ENCODE measurements around the gene ALG5.

Gene ALG5

DNA sequence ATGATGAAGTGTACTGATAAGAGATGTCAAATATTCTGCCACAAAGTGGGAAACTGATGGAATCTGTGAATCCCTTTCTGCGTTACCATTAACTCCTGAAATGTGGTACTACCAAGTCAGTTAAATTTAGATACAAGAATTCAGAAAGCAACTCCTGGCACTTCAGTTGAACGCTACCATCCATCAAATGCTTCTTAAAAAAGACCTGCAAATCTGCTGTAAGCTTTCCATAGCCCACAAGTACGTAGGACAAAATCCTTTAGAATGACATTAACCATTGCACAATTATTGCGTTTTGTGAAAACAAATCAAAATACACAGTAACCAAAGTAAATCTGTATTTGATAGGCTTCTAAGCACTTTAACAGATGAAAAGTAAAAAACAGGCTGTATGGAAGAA is 84.5 kb downstream of the ALG5 start:
- Histone ChIP-seq H3K27ac (replicated peaks; ENCODE audit: low read length) (no peak overlapping the region), H3K18ac (ENCODE audit: low read length) (no peak overlapping the region), H3K27me3 (ENCODE audit: control insufficient read depth in 3 of 3, insufficient read depth in 3 of 3, low read depth in 1 of 3, low read length in 3 of 3) (peaks cover 0 to 7% (median 5%) of the 10 kb centered on the region in 3 experiments), H2BK12ac (ENCODE audit: low read length) (no peak overlapping the region), H3K4ac (ENCODE audit: low read length) (no peak overlapping the region), H3K9me3 (replicated peaks in 1 of 2; ENCODE audit: control insufficient read depth in 2 of 2, insufficient read depth in 1 of 2, low read depth in 1 of 2, low read length in 2 of 2) (no peaks in the 10 kb centered on the region), H3K23ac (ENCODE audit: low read depth, low read length, poor library complexity) (no peak overlapping the region), H3K79me1 (ENCODE audit: low read depth, low read length) (no peaks in the 10 kb centered on the region), H3K4me3 (ENCODE audit: low read length in 2 of 2) (no peak overlapping the region), H2BK15ac (ENCODE audit: low read length) (no peak overlapping the region), H3K4me1 (ENCODE audit: control insufficient read depth in 2 of 2, insufficient read depth in 1 of 2, low read depth in 1 of 2, low read length in 2 of 2) (peaks cover 2 to 24% of the 10 kb centered on the region in 2 donors), H2AK5ac (ENCODE audit: low read depth, low read length) (no peak overlapping the region), H3K14ac (ENCODE audit: low read length) (no peak overlapping the region), H3K36me3 (replicated peaks in 1 of 2; ENCODE audit: control insufficient read depth in 2 of 2, insufficient read depth in 2 of 2, low read length in 2 of 2) (no peaks in the 10 kb centered on the region), H3K9ac (ENCODE audit: low read depth, low read length, poor library complexity) (no peak overlapping the region), H4K8ac (ENCODE audit: low read depth, low read length) (no peak overlapping the region), H3K4me2 (ENCODE audit: insufficient read depth, low read length, poor library complexity, severe bottlenecking) (no peak overlapping the region), H2BK5ac (ENCODE audit: low read length) (no peak overlapping the region), H2BK120ac (ENCODE audit: low read depth, low read length) (no peak overlapping the region), H2AFZ (ENCODE audit: low read length) (no peak overlapping the region), H4K91ac (ENCODE audit: low read depth, low read length, poor library complexity) (no peak overlapping the region)
- WGBS, 2 donors (ENCODE audit: extremely low coverage in 2 of 2, insufficient read length in 2 of 2, insufficient replicate concordance in 1 of 2) = no CpG with 5 or more reads among the region's 4 CpGs
- no peak for DNase-seq (ENCODE audit: low spot score)

DNA sequence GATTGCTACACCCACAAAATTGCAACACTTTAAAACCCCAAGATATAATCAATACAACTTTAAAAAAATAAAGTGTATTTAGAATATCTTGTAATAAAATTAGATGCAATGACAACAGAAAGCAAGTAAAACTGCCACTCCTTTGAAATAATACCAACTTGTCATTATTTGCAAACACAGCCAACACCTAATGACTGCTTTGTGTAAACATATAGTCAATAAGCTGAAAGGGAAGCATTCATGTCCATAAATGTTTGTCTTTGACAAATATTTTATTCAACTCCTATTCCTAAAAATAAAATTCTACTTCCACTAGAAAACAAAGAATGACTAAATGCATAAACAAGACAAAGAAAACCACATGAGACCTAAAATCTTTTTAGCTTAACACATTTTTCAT is 85.7 kb downstream of the ALG5 start:
- Histone ChIP-seq H2BK12ac (ENCODE audit: low read length) (no peak overlapping the region), H3K4me1 (ENCODE audit: control insufficient read depth in 2 of 2, insufficient read depth in 1 of 2, low read depth in 1 of 2, low read length in 2 of 2) (peaks cover 0 to 18% of the 10 kb centered on the region in 2 donors), H2BK120ac (ENCODE audit: low read depth, low read length) (no peak overlapping the region), H2BK5ac (ENCODE audit: low read length) (no peak overlapping the region), H4K8ac (ENCODE audit: low read depth, low read length) (no peak overlapping the region), H3K27me3 (ENCODE audit: control insufficient read depth in 3 of 3, insufficient read depth in 3 of 3, low read depth in 1 of 3, low read length in 3 of 3) (peaks cover 0 to 2% (median 0%) of the 10 kb centered on the region in 3 experiments), H3K4ac (ENCODE audit: low read length) (no peak overlapping the region), H3K23ac (ENCODE audit: low read depth, low read length, poor library complexity) (no peak overlapping the region), H3K4me2 (ENCODE audit: insufficient read depth, low read length, poor library complexity, severe bottlenecking) (no peak overlapping the region), H3K9me3 (replicated peaks in 1 of 2; ENCODE audit: control insufficient read depth in 2 of 2, insufficient read depth in 1 of 2, low read depth in 1 of 2, low read length in 2 of 2) (no peaks in the 10 kb centered on the region), H4K91ac (ENCODE audit: low read depth, low read length, poor library complexity) (no peak overlapping the region), H3K79me1 (ENCODE audit: low read depth, low read length) (no peaks in the 10 kb centered on the region), H2AK5ac (ENCODE audit: low read depth, low read length) (no peak overlapping the region), H2AFZ (ENCODE audit: low read length) (peak overlapping the region; percentile 64), H3K9ac (ENCODE audit: low read depth, low read length, poor library complexity) (no peak overlapping the region), H3K14ac (ENCODE audit: low read length) (no peak overlapping the region), H3K27ac (replicated peaks; ENCODE audit: low read length) (no peak overlapping the region), H3K18ac (ENCODE audit: low read length) (no peak overlapping the region), H2BK15ac (ENCODE audit: low read length) (no peak overlapping the region), H3K4me3 (ENCODE audit: low read length in 2 of 2) (no peak overlapping the region), H3K36me3 (replicated peaks in 1 of 2; ENCODE audit: control insufficient read depth in 2 of 2, insufficient read depth in 2 of 2, low read length in 2 of 2) (no peaks in the 10 kb centered on the region)
- no peak for DNase-seq (ENCODE audit: low spot score)

DNA sequence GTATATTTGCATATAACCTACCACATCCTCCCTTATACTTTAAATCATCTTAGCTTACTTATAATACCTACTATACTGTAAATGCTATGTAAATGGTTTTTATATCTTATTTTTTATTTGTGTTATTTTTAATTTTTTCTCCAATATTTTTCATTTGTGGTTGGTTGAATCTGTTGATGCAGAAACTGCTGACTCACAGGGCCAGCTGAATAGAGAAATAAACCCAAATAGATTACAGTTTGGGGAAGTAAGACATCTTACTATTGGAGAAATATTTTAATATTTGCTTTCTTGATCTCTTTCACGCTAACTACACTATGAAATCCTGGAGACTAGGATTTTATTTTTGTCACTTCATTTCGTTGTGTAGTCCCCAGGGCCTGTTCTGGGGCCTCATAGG is 86.2 kb downstream of the ALG5 start:
- no peak overlapping the region for H2BK12ac ChIP-seq (ENCODE audit: low read length)
- no peak overlapping the region for H2BK15ac ChIP-seq (ENCODE audit: low read length)
- no peak overlapping the region for H3K4ac ChIP-seq (ENCODE audit: low read length)
- H3K27ac ChIP-seq (replicated peaks; ENCODE audit: low read length) = no peak overlapping the region
- no peaks in the 10 kb centered on the region for H3K9me3 ChIP-seq (replicated peaks in 1 of 2; ENCODE audit: control insufficient read depth in 2 of 2, insufficient read depth in 1 of 2, low read depth in 1 of 2, low read length in 2 of 2)
- H3K18ac ChIP-seq (ENCODE audit: low read length) = no peak overlapping the region
- no peaks in the 10 kb centered on the region for H3K36me3 ChIP-seq (replicated peaks in 1 of 2; ENCODE audit: control insufficient read depth in 2 of 2, insufficient read depth in 2 of 2, low read length in 2 of 2)
- H2AFZ ChIP-seq (ENCODE audit: low read length) = peak overlapping the region; percentile 64
- H2BK120ac ChIP-seq (ENCODE audit: low read depth, low read length) = no peak overlapping the region
- H3K23ac ChIP-seq (ENCODE audit: low read depth, low read length, poor library complexity) = no peak overlapping the region
- H3K79me1 ChIP-seq (ENCODE audit: low read depth, low read length) = no peaks in the 10 kb centered on the region
- H2BK5ac ChIP-seq (ENCODE audit: low read length) = no peak overlapping the region
- no peak overlapping the region for H3K4me2 ChIP-seq (ENCODE audit: insufficient read depth, low read length, poor library complexity, severe bottlenecking)
- H4K8ac ChIP-seq (ENCODE audit: low read depth, low read length) = no peak overlapping the region
- H3K9ac ChIP-seq (ENCODE audit: low read depth, low read length, poor library complexity) = no peak overlapping the region
- no peaks in the 10 kb centered on the region for H3K27me3 ChIP-seq (ENCODE audit: control insufficient read depth in 3 of 3, insufficient read depth in 3 of 3, low read depth in 1 of 3, low read length in 3 of 3)
- H4K91ac ChIP-seq (ENCODE audit: low read depth, low read length, poor library complexity) = no peak overlapping the region
- peaks cover 0 to 13% of the 10 kb centered on the region in 2 donors for H3K4me1 ChIP-seq (ENCODE audit: control insufficient read depth in 2 of 2, insufficient read depth in 1 of 2, low read depth in 1 of 2, low read length in 2 of 2)
- no peak for DNase-seq (ENCODE audit: low spot score)
- H3K4me3 ChIP-seq (ENCODE audit: low read length in 2 of 2) = no peak overlapping the region
- no peak overlapping the region for H3K14ac ChIP-seq (ENCODE audit: low read length)
- no CpG with 5 or more reads among the region's 2 CpGs for WGBS, 2 donors (ENCODE audit: extremely low coverage in 2 of 2, insufficient read length in 2 of 2, insufficient replicate concordance in 1 of 2)
- no peak overlapping the region for H2AK5ac ChIP-seq (ENCODE audit: low read depth, low read length)

DNA sequence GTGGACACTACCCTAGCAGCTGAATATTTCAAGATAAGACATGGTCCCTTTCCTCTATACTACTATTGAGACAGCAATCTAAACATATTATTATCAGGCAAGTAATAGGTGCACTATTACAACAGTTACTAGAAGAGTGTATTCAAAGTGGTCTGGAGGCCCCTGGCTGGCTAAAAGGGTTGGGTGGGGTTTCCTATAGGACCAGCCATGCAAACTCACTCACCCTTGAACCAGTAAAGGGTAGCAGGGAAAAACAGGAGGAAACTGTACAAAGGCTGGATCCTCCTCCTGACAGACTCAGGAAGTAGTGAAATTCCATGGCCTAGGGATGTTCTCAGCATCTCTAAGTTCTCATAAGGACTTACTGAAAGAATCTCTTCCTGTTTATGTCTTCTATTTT is 86.8 kb downstream of the ALG5 start:
- Histone ChIP-seq H3K4me3 (ENCODE audit: low read length in 2 of 2) (no peak overlapping the region), H3K9ac (ENCODE audit: low read depth, low read length, poor library complexity) (no peak overlapping the region), H3K79me1 (ENCODE audit: low read depth, low read length) (no peaks in the 10 kb centered on the region), H4K8ac (ENCODE audit: low read depth, low read length) (no peak overlapping the region), H2BK15ac (ENCODE audit: low read length) (no peak overlapping the region), H3K14ac (ENCODE audit: low read length) (no peak overlapping the region), H3K4me2 (ENCODE audit: insufficient read depth, low read length, poor library complexity, severe bottlenecking) (no peak overlapping the region), H3K36me3 (replicated peaks in 1 of 2; ENCODE audit: control insufficient read depth in 2 of 2, insufficient read depth in 2 of 2, low read length in 2 of 2) (no peaks in the 10 kb centered on the region), H2BK120ac (ENCODE audit: low read depth, low read length) (no peak overlapping the region), H2BK5ac (ENCODE audit: low read length) (no peak overlapping the region), H3K4ac (ENCODE audit: low read length) (no peak overlapping the region), H2AFZ (ENCODE audit: low read length) (no peak overlapping the region), H3K18ac (ENCODE audit: low read length) (no peak overlapping the region), H3K27me3 (ENCODE audit: control insufficient read depth in 3 of 3, insufficient read depth in 3 of 3, low read depth in 1 of 3, low read length in 3 of 3) (no peaks in the 10 kb centered on the region), H2AK5ac (ENCODE audit: low read depth, low read length) (no peak overlapping the region), H4K91ac (ENCODE audit: low read depth, low read length, poor library complexity) (no peak overlapping the region), H3K27ac (replicated peaks; ENCODE audit: low read length) (no peak overlapping the region), H2BK12ac (ENCODE audit: low read length) (no peak overlapping the region), H3K9me3 (replicated peaks in 1 of 2; ENCODE audit: control insufficient read depth in 2 of 2, insufficient read depth in 1 of 2, low read depth in 1 of 2, low read length in 2 of 2) (no peaks in the 10 kb centered on the region), H3K23ac (ENCODE audit: low read depth, low read length, poor library complexity) (no peak overlapping the region), H3K4me1 (ENCODE audit: control insufficient read depth in 2 of 2, insufficient read depth in 1 of 2, low read depth in 1 of 2, low read length in 2 of 2) (peaks cover 0 to 7% of the 10 kb centered on the region in 2 donors)
- no peak for DNase-seq (ENCODE audit: low spot score)

Data from neuronal stem cell (in vitro differentiated cells).